ENCODE measurements around the gene RFWD3.

RFWD3 gene

GRCh38 chr16:74596586-74596985, 70.1 kb downstream of the RFWD3 start:
- H3K4me3 ChIP-seq (ENCODE audit: low read depth, low read length), result no peak overlapping the region
- no peak for TF ChIP-seq CTCF (conservative IDR thresholded peaks at IDR 0.05; ENCODE audit: low read depth, low read length)
- DNase-seq (ENCODE audit: low read depth), result no peak

GRCh38 chr16:74592847-74593246, 73.8 kb downstream of the RFWD3 start:
- no peak for TF ChIP-seq CTCF (conservative IDR thresholded peaks at IDR 0.05; ENCODE audit: low read depth, low read length)
- DNase-seq (ENCODE audit: low read depth), result no peak
- H3K4me3 ChIP-seq (ENCODE audit: low read depth, low read length), result no peak overlapping the region

- no peak for TF ChIP-seq CTCF (conservative IDR thresholded peaks at IDR 0.05; ENCODE audit: low read depth, low read length)
- no peak overlapping the region for H3K4me3 ChIP-seq (ENCODE audit: low read depth, low read length)
- no peak for DNase-seq (ENCODE audit: low read depth)
These were observed 74.6 kb downstream of the RFWD3 start for GRCh38 chr16:74591876-74592650.

GRCh38 chr16:74586948-74587347, 79.7 kb downstream of the RFWD3 start:
- no peak for DNase-seq (ENCODE audit: low read depth)
- no peak overlapping the region for H3K4me3 ChIP-seq (ENCODE audit: low read depth, low read length)
- no peak for TF ChIP-seq CTCF (conservative IDR thresholded peaks at IDR 0.05; ENCODE audit: low read depth, low read length)

- no peak for DNase-seq (ENCODE audit: low read depth)
- no peak for TF ChIP-seq CTCF (conservative IDR thresholded peaks at IDR 0.05; ENCODE audit: low read depth, low read length)
- no peak overlapping the region for H3K4me3 ChIP-seq (ENCODE audit: low read depth, low read length)
These were observed 80.7 kb downstream of the RFWD3 start for GRCh38 chr16:74585846-74586443.

DNA sequence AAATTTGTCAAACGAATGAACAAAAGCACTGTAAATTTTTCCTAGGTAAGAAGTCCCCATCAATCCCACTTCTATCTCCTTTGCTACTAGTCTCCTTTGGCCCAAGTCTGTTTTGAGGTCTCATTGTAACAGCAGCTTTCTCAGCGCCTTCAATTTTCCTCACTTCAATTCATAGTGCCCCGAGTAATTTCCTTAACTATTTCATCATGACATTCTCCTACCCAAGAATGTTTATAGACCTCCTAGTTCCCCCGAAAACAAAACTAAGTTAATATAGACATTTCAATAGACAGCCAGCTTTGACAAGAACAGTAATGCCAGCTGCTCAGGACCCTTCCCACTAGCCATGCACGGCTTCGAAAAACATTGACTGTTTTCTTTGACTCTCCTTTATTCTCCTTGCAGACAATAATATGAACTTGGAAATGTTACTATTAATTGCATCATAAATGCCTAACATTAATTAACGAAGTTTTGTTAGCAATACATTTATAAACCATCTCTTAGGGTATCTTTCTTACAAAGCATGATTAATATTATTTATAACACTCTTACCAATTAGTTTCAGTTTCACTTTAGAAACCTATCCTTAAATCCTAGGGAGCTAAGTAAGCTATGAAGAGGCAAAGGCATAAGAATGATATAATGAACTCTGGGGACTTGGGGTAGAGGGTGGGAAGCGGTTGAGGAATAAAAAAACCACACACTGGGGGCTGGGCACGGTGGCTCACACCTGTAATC, 82.6 kb downstream of the RFWD3 start:
- no peak overlapping the region for H3K4me3 ChIP-seq (ENCODE audit: low read depth, low read length)
- DNase-seq (ENCODE audit: low read depth), result no peak

More for the DNA sequence above, 82.6 kb downstream of the RFWD3 start:
- TF ChIP-seq CTCF (conservative IDR thresholded peaks at IDR 0.05; ENCODE audit: low read depth, low read length), result no peak

All from choroid plexus epithelial cell (primary cell).